HG03571 (cell line): ENCODE results near the gene MED17.
"Not testable (repeated sequence)": the region's sequence is repeated elsewhere in the genome, so short reads cannot be mapped to it uniquely, and the experiment has no call there.

Experiments used
- ATAC-seq: cut with Tn5 transposase; IDR thresholded peaks from one replicate; pipeline ENCODE4 v1.9.1; 2021; ENCODE audit not compliant: unreplicated experiment

Gene MED17

DNA sequence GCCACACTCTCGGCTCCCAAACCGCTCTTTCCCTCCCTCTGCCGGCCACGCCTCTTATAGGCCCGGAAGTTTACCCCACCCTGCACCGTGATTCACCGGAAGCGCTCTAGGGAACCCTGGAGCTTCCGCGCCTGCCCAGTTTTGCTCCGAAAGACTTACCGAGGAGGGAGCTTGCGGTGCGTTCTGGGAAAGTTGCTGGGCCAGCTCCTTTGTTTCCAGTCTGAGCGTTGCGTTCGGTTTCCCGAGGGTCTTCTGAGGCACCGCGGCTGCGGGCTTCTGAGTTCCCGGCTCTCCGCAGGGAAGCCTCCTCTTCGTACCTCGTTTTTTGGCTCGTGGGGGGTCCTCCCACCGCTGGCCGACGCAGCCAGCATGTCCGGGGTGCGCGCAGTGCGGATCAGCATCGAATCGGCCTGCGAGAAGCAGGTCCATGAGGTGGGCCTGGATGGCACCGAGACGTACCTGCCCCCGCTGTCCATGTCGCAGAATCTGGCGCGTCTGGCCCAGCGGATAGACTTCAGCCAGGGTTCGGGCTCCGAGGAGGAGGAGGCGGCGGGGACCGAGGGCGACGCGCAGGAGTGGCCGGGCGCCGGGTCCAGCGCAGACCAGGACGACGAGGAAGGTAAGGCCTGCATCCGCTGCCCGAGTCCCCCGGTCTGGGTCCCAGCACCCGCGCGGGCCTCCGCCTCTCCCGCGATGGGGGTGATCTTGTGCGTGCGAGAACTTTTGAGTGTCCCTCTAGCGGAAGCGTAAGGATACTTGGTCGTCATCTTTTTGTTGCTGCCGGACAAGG is at the start of gene MED17:
MED17 (plus strand) TSS at position 138 of the 790 bp plus-strand sequence; CDS start at position 370, 232 bp downstream.
- ATAC-seq, result peak; percentile 97

DNA sequence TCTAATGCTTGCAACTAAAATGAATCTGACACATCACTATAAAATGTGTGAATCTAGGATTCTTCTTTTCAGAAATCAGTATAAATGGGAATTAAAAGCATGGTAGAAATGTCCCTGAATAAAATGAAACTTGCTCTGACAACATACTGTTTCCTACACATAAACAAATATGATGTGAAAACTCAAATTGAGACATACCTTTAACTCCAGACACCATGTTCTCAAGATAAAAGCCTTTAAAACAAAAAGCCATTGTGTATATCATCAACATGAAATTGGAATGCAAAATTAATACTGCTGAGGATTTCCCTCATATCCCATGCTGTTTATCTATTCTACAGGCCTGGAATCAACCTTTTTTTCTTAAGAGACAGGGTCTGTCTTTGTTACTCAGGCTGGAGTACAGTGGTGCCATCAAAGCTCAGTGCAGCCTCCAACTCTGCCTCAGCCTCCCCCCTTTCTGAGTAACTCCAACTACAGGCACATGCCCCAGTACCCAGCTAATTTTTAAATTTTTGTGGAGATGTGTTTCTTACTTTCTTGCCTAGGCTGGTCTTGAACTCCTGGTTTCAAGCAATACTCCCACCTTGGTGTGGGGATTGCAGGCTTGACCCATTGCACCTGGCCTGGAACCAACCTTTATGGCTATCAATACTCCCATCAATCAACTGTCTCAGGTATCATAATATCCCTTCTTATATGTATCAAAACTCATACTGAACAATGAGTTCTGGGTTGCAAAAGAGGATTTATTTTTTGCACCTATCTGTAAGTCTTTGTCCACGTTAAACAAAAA is 49.5 kb upstream of the MED17 start:
- ATAC-seq, result no peak

- no peak for ATAC-seq
Measured at GRCh38 chr11:93735627-93736026, 48.5 kb upstream of the MED17 start.

GRCh38 chr11:93736129-93736528 is 48.0 kb upstream of the MED17 start:
- ATAC-seq, result no peak

- ATAC-seq, result no peak
Measured at GRCh38 chr11:93737904-93738612, 46.0 kb upstream of the MED17 start.

DNA sequence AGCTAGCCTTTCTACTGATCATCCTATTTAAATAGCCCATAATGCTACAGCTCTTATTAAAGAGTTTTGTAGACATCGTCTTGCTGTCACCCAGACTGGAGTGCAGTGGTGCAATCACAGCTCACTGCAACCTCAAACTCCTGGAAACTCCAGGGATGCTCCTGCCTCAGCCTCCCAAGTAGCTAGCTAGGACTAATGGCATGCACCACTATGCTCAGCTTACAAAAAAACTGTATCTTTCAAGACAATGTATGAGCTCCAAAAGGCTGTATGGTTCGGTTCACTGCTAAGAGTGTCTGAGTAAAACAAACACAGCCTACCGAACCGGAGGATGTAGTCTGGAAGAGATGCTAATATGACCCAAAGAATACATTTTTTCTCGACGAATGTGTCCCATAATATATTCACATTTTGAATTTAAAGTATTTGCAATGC is 45.4 kb upstream of the MED17 start:
- no peak for ATAC-seq

DNA sequence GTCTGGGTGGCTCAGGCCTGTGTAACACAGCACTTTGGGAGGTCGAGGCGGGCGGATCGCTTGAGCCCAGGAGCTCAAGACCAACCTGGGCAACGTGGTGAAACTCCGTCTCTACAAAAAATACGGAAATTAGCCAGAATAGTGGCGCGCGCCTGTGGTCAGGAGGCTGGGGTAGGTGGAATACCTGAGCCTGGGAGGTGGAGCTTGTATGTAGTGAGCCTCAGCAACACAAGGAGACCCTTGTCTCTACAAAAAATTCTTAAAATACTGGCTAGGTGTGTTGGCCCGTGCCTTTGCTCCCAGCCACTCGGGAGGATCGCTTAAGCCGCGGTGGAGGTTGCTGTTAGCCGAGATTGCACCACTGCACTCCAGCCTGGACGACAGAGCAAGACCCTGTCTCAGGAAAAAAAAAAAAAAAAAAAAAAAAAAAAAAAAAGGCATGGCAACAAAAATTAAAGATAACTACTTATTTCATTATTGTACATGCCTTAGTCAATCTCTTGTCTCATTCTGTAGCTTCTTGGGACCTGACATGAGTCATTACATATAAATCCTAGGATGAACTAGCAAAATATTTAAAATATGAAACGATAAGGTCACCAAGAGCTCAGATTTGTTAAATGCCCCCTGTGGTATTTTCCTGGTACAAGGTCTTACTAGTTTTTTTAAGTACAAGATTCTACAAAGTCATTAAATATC is 43.9 kb upstream of the MED17 start:
- peak; percentile 21 for ATAC-seq

GRCh38 chr11:93740730-93741093 is 43.4 kb upstream of the MED17 start:
- ATAC-seq, result peak; percentile 36

- ATAC-seq, result peak; percentile 84
Measured at GRCh38 chr11:93741094-93741881, 42.8 kb upstream of the MED17 start, which contains the start of the genes C11orf54 and TAF1D. C11orf54 (plus strand) TSS chr11:93741672; CDS start chr11:93747394, 5,722 bp downstream. TAF1D (minus strand) TSS chr11:93741495; CDS start chr11:93739304, 2,191 bp downstream.

DNA sequence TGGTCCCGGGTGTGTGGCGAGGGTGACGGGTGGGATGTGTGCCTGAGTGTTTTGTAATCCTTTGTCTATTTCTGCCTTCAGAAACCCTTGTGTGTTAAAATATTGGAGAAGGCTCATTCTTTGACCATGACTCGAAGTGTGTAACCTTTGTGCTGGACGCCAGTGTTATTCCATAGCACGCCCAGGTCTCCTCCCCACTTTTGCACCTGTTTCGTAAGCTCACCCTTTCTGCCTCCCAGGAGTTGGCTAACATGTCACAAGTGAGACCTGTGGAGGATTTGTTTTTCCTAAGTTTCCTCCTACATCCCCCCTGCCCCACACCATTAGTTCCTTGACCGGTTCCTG is 42.2 kb upstream of the MED17 start:
- ATAC-seq, result no peak

DNA sequence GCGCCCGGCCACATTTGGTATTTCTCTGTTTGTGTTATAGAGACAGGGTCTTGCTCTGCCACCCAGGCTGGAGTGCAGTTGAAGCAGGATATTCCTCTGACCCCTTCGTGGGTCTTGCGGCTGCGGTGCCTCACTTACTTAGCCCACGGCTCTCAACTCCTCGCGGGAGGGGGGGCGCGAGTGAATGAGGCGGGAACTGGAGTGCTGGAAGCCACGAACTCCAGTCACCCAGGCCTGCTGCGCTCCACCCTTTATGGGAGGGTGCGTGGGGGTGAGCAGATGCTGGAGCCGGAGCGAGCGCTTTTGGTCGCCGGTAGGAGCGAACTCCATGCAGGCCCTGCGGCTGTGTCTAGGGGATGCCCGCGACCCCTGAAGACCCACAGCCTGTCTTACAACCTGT is 40.8 kb upstream of the MED17 start:
- no peak for ATAC-seq

DNA sequence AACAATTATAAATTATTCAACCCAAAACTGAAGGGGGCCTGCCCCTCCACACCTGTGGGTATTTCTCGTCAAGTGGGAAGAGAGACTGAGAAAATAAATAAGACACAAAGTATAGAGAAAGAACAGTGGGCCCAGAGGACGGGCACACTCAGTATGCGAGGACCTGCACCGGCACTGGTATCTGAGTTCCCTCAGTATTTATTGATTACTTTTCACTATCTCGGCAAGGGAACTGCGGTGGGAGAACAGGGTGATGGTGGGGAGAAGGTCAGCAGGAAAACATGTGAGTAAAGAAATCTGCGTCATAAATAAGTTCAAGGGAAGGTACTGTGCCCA is 39.4 kb upstream of the MED17 start:
- no peak for ATAC-seq

- not testable (repeated sequence) for ATAC-seq
Measured at GRCh38 chr11:93745005-93745755, 38.9 kb upstream of the MED17 start.

- no peak for ATAC-seq
Measured at GRCh38 chr11:93746101-93746500, 38.0 kb upstream of the MED17 start.

- peak; percentile 98 for ATAC-seq
Measured at GRCh38 chr11:93747122-93747521, 37.0 kb upstream of the MED17 start.

GRCh38 chr11:93751001-93751400 is 33.1 kb upstream of the MED17 start:
- no peak for ATAC-seq

DNA sequence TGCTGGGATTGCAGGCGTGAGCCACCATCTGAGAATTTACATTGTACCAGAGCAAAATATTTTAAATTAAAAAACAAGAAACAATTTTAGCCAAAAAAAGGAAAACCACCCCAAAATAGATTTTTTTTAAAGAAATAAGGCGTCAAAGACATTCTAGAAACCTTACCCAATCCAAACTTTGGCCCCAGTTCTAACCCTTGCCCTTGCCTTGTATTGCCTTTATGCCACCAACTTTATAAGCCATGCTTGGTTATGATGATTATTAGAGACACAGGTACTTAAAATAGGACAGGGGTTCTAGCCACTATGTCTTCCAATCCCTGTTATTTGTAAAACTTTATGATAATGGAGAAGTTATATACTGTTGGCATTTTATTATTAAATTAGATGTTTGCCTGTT is 30.8 kb upstream of the MED17 start:
- no peak for ATAC-seq

GRCh38 chr11:93756748-93757147 is 27.3 kb upstream of the MED17 start:
- no peak for ATAC-seq

GRCh38 chr11:93757301-93757700 is 26.8 kb upstream of the MED17 start:
- no peak for ATAC-seq
